Esophagus squamous epithelium (tissue), 4 donors: ENCODE data around the gene ADPGK.

Source experiments
- POLR2A ChIP-seq, 4 donors: fragments of 450-650 bp; IDR thresholded peaks; one replicate each; pipeline ENCODE4 v1.6.1; 2017; ENCODE audit warnings: antibody characterized with exemption in 4 of 4, mild to moderate bottlenecking in 4 of 4, moderate library complexity in 3 of 4
- TF ChIP-seq, protein P1 (sequence below), 6 experiments: fragments of 450-650 bp in 4 of 6; fragments of 200-600 bp in 2 of 6; sonication (generic) in 2 of 6; IDR thresholded peaks; one replicate each; pipeline ENCODE4 v1.5.1; 2016 to 2019; ENCODE audit warnings: antibody characterized with exemption in 6 of 6, mild to moderate bottlenecking in 4 of 6, moderate library complexity in 4 of 6

DNA sequence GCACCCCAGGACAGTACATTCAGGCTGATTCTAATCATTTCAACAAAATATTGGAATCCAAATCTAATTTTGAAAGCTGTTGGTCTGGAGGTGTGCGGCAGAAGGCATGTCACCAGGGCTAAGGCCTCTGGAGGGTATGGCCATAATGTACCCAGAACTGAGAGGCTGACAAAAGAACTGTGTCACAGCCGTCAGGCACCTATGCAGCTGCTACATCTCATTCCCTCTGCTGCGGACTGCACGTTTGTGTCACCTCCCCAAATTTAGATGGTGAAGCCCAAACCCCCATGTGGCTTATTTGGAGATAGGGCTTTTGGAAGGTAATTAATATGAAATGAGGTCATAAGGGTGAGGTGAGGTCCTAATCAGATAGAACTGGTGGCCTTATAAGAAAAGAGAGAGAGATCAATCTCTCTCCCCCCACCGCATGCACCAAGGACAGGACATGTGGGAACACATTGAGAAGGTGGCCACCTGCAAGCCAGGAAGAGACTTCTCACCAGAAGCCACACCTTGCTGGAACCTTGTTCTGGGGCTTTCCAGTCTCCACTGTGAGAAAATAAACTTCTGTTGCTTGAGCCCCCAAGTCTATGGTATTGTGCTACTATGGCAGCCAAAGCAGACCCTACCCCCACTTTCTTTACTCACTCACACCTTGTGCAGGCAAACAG, 22.8 kb downstream of the ADPGK start:
- TF ChIP-seq, protein P1, sequence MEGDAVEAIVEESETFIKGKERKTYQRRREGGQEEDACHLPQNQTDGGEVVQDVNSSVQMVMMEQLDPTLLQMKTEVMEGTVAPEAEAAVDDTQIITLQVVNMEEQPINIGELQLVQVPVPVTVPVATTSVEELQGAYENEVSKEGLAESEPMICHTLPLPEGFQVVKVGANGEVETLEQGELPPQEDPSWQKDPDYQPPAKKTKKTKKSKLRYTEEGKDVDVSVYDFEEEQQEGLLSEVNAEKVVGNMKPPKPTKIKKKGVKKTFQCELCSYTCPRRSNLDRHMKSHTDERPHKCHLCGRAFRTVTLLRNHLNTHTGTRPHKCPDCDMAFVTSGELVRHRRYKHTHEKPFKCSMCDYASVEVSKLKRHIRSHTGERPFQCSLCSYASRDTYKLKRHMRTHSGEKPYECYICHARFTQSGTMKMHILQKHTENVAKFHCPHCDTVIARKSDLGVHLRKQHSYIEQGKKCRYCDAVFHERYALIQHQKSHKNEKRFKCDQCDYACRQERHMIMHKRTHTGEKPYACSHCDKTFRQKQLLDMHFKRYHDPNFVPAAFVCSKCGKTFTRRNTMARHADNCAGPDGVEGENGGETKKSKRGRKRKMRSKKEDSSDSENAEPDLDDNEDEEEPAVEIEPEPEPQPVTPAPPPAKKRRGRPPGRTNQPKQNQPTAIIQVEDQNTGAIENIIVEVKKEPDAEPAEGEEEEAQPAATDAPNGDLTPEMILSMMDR (IDR thresholded peaks at IDR 0.05), result no peak
- no peak for TF ChIP-seq POLR2A (IDR thresholded peaks at IDR 0.05)
